GM12892 (cell line): ENCODE measurements around the gene SLC6A9.

ENCODE experiments used
- POLR2A ChIP-seq: IDR thresholded peaks from 2 replicates; pipeline ENCODE4 v1.6.1; 2011; ENCODE audit warnings: low read depth, low read length, control low read depth
- POLR2AphosphoS5 ChIP-seq: IDR thresholded peaks from 2 replicates; pipeline ENCODE4 v1.6.1; 2011; ENCODE audit warnings: low read depth, low read length, control low read depth
- TAF1 ChIP-seq: IDR thresholded peaks from 2 replicates; pipeline ENCODE4 v1.6.1; 2011; ENCODE audit warnings: low read depth, mild to moderate bottlenecking, control low read depth, low read length, borderline replicate concordance

GRCh38 chr1:44037154-44037553 is 5.9 kb upstream of the SLC6A9 start:
- TF ChIP-seq TAF1 (no peak), POLR2A (no peak), POLR2AphosphoS5 (no peak)
